Ovary (tissue), 9 donors: ENCODE results near the gene PLEKHF1. TPM values are rescaled to one million over a fixed set of nuclear protein-coding genes. Genes with fewer than 3 reads are reported as not detected.

ENCODE experiments used
- DNase-seq, 5 donors: peaks; one replicate each; pipeline ENCODE4 v3.0.0-alpha.2; 2019 to 2020
- H3K27ac ChIP-seq, 2 donors: fragments of 200-600 bp; one replicate each; pipeline versions ENCODE4 v1.5.1 to v1.8.0; 2019 to 2022
- H3K27me3 ChIP-seq: fragments of 200-600 bp; one replicate; pipeline ENCODE4 v1.8.0; 2022
- H3K36me3 ChIP-seq: fragments of 200-600 bp; sonication (generic); one replicate; pipeline ENCODE4 v1.5.1; 2019
- H3K4me1 ChIP-seq: one replicate; pipeline ENCODE4 v1.8.1; 2013; ENCODE audit warnings: mild to moderate bottlenecking, moderate library complexity; ENCODE audit not compliant: insufficient read depth
- H3K4me3 ChIP-seq: fragments of 200-600 bp; sonication (generic); one replicate; pipeline ENCODE4 v1.5.1; 2017
- H3K9me3 ChIP-seq, 2 donors: fragments of 200-600 bp in 1 of 2; sonication (generic) in 1 of 2; one replicate each; pipeline versions ENCODE4 v1.5.1 to v1.8.1; 2013 to 2019; ENCODE audit warnings: mild to moderate bottlenecking in 1 of 2, moderate library complexity in 1 of 2
- EP300 ChIP-seq: sonication (generic); formaldehyde crosslinking; IDR thresholded peaks from one replicate; pipeline ENCODE4 v1.6.1; 2017; ENCODE audit warnings: antibody characterized with exemption
- POLR2A ChIP-seq: fragments of 450-650 bp; IDR thresholded peaks from one replicate; pipeline ENCODE4 v1.6.1; 2017; ENCODE audit warnings: antibody characterized with exemption, mild to moderate bottlenecking, moderate library complexity
- WGBS, 3 donors: extraction: QIAGEN DNeasy Blood & Tissue Kit in 1 of 3; methylation state at CpG; one replicate each; pipeline versions ENCODE4 v1.1.5 to v1.1.7; 2013 to 2017; 5-methylcytosine and 5-hydroxymethylcytosine counted together
- intact Hi-C, 4 donors: fragments of 100-400 bp; cut with DNase I; formaldehyde crosslinking; loops; one replicate each; pipeline versions ENCODE4 v1.11.0 to v1.15.1; 2022 to 2023
- polyA plus RNA-seq, 2 donors: library from polyadenylated mRNA; stranded (reverse); fragments of 200-250 nt in 1 of 2; fragments of 350-450 nt in 1 of 2; fragmentation: Illumina TruSeq in 1 of 2; extraction: RNeasy Lipid Tissue Mini Kit (QIAGEN cat#74804) in 1 of 2; gene quantifications; one replicate each; pipeline ENCODE4 v1.2.3, GENCODE V29; 2013 to 2014
- total RNA-seq, 7 donors: library from RNA; depleted of rRNA in 2 of 7; stranded (reverse); fragments of >200 nt in 2 of 7; fragmentation: NEBNext Ultra II Directional in 3 of 7; extraction: Animal tissue kit (Norgen Biotek cat#: 25700) in 3 of 7; gene quantifications; one replicate each; pipeline versions ENCODE4 v1.1.0 to v1.2.4, GENCODE V29; 2016 to 2023
- TF ChIP-seq, protein P1 (sequence below), 3 donors: fragments of 450-650 bp in 2 of 3; fragments of 200-600 bp in 1 of 3; IDR thresholded peaks; one replicate each; pipeline versions ENCODE4 v1.5.1 to v1.8.0; 2016 to 2022; ENCODE audit warnings: antibody characterized with exemption in 3 of 3, mild to moderate bottlenecking in 1 of 3
- donor health status: DM: no; HTN: no; CAD: no; lungs with moderate emphysema.
- donor health status: DM: no; HTN: no; CAD: no.
- donor health status: Bipolar disorder and iron deficiency.
- donor health status: DM: yes; HTN: yes; CAD: no.
- donor health status: DM: no; HTN: no; CAD: no.
- donor health status: DM: yes; HTN: yes; CAD: no.

Gene PLEKHF1
- total and polyA plus RNA-seq, 9 donors, result 0.92 to 19.1 (median 13.7) TPM

DNA sequence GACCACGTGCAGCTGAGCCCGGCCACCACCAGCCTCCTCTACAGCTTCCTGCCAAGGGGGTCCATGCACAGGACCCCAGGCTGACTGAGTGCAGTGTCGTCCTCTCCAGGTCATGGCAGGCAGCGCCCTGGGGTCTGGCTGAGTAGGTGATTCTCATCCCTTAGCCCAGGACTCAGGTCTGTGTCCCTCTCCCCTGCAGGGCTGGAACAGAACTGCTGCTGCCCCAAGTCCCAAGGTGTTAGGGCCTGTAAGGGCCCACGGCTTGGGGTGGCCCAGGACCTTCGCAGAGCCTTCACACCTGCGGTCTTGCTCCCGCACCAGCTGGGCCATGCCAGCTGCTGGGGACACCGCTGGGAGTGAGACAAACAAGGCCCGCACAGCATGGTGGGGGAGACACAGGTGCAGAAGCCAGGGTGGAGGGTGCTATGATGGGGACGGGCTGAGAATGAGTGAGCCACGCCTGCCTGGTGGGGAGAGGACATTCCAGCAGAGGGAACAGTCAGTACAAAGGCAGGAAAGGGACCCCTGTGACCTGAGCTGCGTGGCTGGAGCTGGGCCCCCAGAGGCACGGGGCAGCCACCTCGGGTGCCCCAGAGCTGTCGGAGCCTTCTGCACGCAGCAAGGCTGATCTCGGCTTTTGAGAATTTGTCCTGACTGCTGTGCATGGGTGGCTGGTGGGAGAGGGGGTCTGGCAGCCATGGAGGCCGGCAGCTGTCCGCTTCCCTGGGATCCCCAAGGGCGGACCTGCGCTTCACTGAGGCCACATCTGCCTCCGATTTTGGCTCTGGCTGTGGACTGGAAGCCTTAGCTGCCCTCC lies 11.9 kb downstream of the PLEKHF1 start:
- no peak overlapping the region for H3K27ac ChIP-seq
- H3K9me3 ChIP-seq, result no peaks in the 10 kb centered on the region
- intact Hi-C loops, result no loop called here
- DNase-seq, result no peak
- no peak overlapping the region for H3K4me3 ChIP-seq
- H3K36me3 ChIP-seq, result no peaks in the 10 kb centered on the region
- H3K27me3 ChIP-seq, result no peaks in the 10 kb centered on the region
- 89 to 92% (median 90%) methylated on average over 23 of the region's 23 CpGs for WGBS, 3 donors
- peaks cover 9% of the 10 kb centered on the region for H3K4me1 ChIP-seq
- TF ChIP-seq, protein P1, sequence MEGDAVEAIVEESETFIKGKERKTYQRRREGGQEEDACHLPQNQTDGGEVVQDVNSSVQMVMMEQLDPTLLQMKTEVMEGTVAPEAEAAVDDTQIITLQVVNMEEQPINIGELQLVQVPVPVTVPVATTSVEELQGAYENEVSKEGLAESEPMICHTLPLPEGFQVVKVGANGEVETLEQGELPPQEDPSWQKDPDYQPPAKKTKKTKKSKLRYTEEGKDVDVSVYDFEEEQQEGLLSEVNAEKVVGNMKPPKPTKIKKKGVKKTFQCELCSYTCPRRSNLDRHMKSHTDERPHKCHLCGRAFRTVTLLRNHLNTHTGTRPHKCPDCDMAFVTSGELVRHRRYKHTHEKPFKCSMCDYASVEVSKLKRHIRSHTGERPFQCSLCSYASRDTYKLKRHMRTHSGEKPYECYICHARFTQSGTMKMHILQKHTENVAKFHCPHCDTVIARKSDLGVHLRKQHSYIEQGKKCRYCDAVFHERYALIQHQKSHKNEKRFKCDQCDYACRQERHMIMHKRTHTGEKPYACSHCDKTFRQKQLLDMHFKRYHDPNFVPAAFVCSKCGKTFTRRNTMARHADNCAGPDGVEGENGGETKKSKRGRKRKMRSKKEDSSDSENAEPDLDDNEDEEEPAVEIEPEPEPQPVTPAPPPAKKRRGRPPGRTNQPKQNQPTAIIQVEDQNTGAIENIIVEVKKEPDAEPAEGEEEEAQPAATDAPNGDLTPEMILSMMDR (IDR thresholded peaks at IDR 0.05), result no peak
- TF ChIP-seq EP300, result no peak
- no peak for TF ChIP-seq POLR2A

DNA sequence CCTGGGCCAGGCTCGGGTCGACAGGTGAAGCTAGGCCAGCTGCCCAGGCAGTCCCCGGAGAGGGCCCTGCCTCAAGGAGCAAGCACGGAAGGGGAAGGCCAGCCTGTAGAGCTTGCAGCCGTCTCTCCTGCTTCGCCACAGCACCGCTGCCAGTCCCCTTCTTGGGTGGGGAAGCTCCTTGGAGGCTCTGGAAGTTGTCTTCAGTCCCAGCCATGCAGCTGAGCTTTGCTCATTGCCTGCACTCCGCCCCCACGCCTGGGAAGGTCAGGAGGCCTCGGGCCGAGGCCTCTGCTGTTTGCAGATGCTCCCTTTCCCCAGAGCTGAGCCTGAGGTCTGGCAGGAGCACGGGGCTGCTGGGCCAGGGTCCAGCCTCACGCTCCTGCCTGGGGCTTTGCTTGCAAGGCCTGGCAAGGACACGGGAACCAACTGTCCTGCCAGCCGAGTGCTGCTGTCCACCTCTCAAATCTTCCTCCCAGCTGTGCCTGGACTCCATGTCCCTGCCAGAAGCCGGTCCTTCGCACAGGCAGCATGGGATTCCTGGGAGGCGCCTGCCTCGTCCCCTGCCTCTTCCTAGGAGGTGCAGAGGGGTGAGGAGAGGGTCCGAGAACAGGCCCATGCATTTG lies 13.3 kb downstream of the PLEKHF1 start:
- Histone ChIP-seq H3K27me3 (no peaks in the 10 kb centered on the region), H3K27ac (no peak overlapping the region), H3K36me3 (no peaks in the 10 kb centered on the region), H3K4me1 (peaks cover 9% of the 10 kb centered on the region), H3K4me3 (no peak overlapping the region), H3K9me3 (no peaks in the 10 kb centered on the region)
- intact Hi-C loops, result no loop called here
- peak in 4 of 5 donors; percentile 56 to 91 (median 70) for DNase-seq
- TF ChIP-seq POLR2A (no peak), EP300 (no peak)
- TF ChIP-seq, protein P1 (IDR thresholded peaks at IDR 0.05), result no peak
- WGBS, 3 donors, result 22 to 32% (median 28%) methylated on average over 18 to 20 of the region's 20 CpGs

DNA sequence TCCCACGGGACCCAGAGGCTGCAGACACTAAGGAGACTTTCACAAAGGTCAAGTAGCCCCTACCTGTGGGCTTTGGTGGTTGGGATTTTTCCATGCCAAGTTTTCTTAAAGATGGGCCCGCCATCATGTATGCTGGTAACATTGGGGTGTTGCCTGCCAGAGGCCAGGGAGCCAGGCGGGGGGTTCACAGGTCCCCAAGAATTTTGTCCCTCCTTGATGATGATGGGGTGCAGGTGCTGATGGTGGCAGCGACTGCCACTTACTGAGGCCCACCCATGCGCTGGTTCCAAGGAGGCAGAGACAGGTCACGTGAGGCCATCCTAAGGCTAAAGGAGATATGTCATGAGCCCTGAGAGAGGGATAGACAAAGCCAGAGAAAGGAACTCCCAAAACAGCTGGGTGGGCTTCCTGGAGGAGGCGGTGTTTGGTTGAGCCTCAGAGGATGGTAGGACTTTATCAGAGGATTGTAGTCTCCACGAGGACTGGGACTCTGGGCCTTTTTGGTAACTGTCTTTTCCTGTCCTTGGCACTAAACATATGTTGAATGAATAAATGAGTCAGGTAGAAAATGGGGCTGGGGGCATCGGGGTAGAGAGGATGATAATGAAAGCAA lies 14.4 kb downstream of the PLEKHF1 start:
- Histone ChIP-seq H3K9me3 (no peaks in the 10 kb centered on the region), H3K4me1 (peaks cover 9% of the 10 kb centered on the region), H3K27me3 (no peaks in the 10 kb centered on the region), H3K27ac (peak overlapping the region in 1 of 2 donors; percentile 11), H3K36me3 (no peaks in the 10 kb centered on the region), H3K4me3 (no peak overlapping the region)
- intact Hi-C loops, result no loop called here
- TF ChIP-seq EP300 (no peak), POLR2A (no peak)
- TF ChIP-seq, protein P1 (IDR thresholded peaks at IDR 0.05), result no peak
- DNase-seq, result no peak
- WGBS, 3 donors, result 92 to 94% (median 93%) methylated on average over 9 of the region's 9 CpGs

DNA sequence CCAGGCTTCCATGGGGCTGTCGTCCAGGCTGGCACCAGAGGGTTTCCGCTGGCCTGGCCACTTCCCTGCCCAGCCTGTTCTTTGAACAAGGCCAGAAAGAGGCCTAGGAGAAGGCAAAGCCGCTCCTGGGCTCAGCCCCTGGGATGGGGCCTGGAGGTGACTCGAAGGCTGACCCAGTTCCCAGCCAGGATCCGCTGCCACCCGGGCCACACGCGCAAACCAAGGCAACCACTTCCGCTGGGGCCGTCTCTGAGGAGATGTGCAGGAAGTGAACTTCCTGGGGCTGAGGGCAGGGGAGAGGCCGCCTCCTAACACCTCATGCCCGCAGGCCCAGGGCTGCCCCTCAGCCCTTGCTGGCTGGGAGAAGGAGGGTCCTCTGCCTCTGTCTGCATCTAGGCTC lies 15.2 kb downstream of the PLEKHF1 start:
- H3K27ac ChIP-seq, result no peak overlapping the region
- 81 to 94% (median 86%) methylated on average over 12 of the region's 12 CpGs for WGBS, 3 donors
- H3K4me1 ChIP-seq, result peaks cover 9% of the 10 kb centered on the region
- no peaks in the 10 kb centered on the region for H3K36me3 ChIP-seq
- H3K27me3 ChIP-seq, result no peaks in the 10 kb centered on the region
- intact Hi-C loops, result no loop called here
- H3K4me3 ChIP-seq, result no peak overlapping the region
- no peak for DNase-seq
- TF ChIP-seq POLR2A (no peak), EP300 (no peak)
- TF ChIP-seq, protein P1 (IDR thresholded peaks at IDR 0.05), result no peak
- no peaks in the 10 kb centered on the region for H3K9me3 ChIP-seq
